HL-60/S4 treated with phorbol 12-myristate 13-acetate at 8.2 ng/mL for 4 days and 3 days (cell line): ENCODE measurements around the gene SLC7A4.

Experiments
- in situ Hi-C: fragments of 300-500 bp; cut with MboI; formaldehyde crosslinking; loops from 2 replicates; pipeline ENCODE4 v1.15.0; 2022; ENCODE audit warnings: low sequenced_read_pairs

SLC7A4 gene

GRCh38 chr22:21000207-21000986 lies 32.0 kb downstream of the SLC7A4 start:
- in situ Hi-C loops, result no loop called here

- in situ Hi-C loops, result no loop called here
These were observed 32.8 kb downstream of the SLC7A4 start for GRCh38 chr22:20999350-21000206.

GRCh38 chr22:20998411-20999336 lies 33.7 kb downstream of the SLC7A4 start:
- in situ Hi-C loops, result no loop called here

GRCh38 chr22:20997536-20998257 lies 34.7 kb downstream of the SLC7A4 start:
- in situ Hi-C loops, result no loop called here

GRCh38 chr22:20996598-20997535 lies 35.5 kb downstream of the SLC7A4 start:
- in situ Hi-C loops, result no loop called here

GRCh38 chr22:20996031-20996410 lies 36.3 kb downstream of the SLC7A4 start:
- in situ Hi-C loops, result no loop called here

GRCh38 chr22:20995329-20996030 lies 36.9 kb downstream of the SLC7A4 start:
- in situ Hi-C loops, result no loop called here

- in situ Hi-C loops, result no loop called here
These were observed 37.5 kb downstream of the SLC7A4 start for GRCh38 chr22:20994902-20995241.

GRCh38 chr22:20994128-20994901 lies 38.0 kb downstream of the SLC7A4 start:
- in situ Hi-C loops, result no loop called here

- in situ Hi-C loops, result no loop called here
These were observed 38.8 kb downstream of the SLC7A4 start for GRCh38 chr22:20993304-20994127.

- in situ Hi-C loops, result no loop called here
These were observed 39.7 kb downstream of the SLC7A4 start for GRCh38 chr22:20992456-20993303.

GRCh38 chr22:20992056-20992442 lies 40.3 kb downstream of the SLC7A4 start:
- in situ Hi-C loops, result no loop called here

GRCh38 chr22:20991252-20992055 lies 40.9 kb downstream of the SLC7A4 start:
- in situ Hi-C loops, result no loop called here

- in situ Hi-C loops, result no loop called here
These were observed 41.9 kb downstream of the SLC7A4 start for GRCh38 chr22:20990184-20991180.
